IMR-90 (cell line): ENCODE data around the gene PRIMA1. TPM values are rescaled to one million over a fixed set of nuclear protein-coding genes. Genes with fewer than 3 reads are reported as not detected.

Experiments used
- ATAC-seq: fragments of 200-7000 bp; cut with Tn5 transposase; 2 replicates; pipeline ENCODE4 v1.9.1; 2020; ENCODE audit warnings: low read depth, mild to moderate bottlenecking, moderate library complexity
- BruUV-seq: library from RNA; stranded (reverse); fragments of 400-500 nt; replicated peaks from 2 replicates; lab custom pipeline; 2021; lab: Mats Ljungman, UMichigan
- CTCF ChIA-PET: fragments of 300-600 bp; formaldehyde crosslinking; extraction: SDS; loops from one replicate; lab custom pipeline; 2021; ENCODE audit warnings: antibody characterized with exemption; lab: Yijun Ruan, JAX
- POLR2A ChIA-PET: fragments of 300-600 bp; sonication (Branson Sonifier 250); formaldehyde crosslinking; loops from one replicate; lab custom pipeline; 2022; ENCODE audit warnings: antibody characterized with exemption; ENCODE audit not compliant: unreplicated experiment; lab: Charles Lee
- DNase-seq: peaks from one replicate; pipeline ENCODE4 v3.0.0; 2013
- H2AFZ ChIP-seq: replicated peaks from 2 replicates; pipeline ENCODE3; 2013; ENCODE audit warnings: low read length, mild to moderate bottlenecking; ENCODE audit not compliant: poor library complexity
- H2AK5ac ChIP-seq: 2 replicates; pipeline ENCODE4 v1.6.1; 2013; ENCODE audit warnings: low read depth, low read length, inconsistent platforms
- H2AK9ac ChIP-seq: replicated peaks from 2 replicates; pipeline ENCODE3; 2013; ENCODE audit warnings: mild to moderate bottlenecking, low read depth, low read length, moderate library complexity; ENCODE audit not compliant: poor library complexity
- H2BK120ac ChIP-seq: 2 replicates; pipeline ENCODE4 v1.6.1; 2013; ENCODE audit warnings: low read depth, low read length, inconsistent platforms
- H2BK15ac ChIP-seq: 3 replicates; pipeline ENCODE4 v1.6.1; 2013; ENCODE audit warnings: low read depth, low read length, inconsistent platforms
- H2BK20ac ChIP-seq: 2 replicates; pipeline ENCODE4 v1.6.1; 2013; ENCODE audit warnings: low read depth, mild to moderate bottlenecking, inconsistent platforms, low read length, moderate library complexity
- H2BK5ac ChIP-seq: 2 replicates; pipeline ENCODE4 v1.6.1; 2013; ENCODE audit warnings: mild to moderate bottlenecking, low read depth, low read length, inconsistent platforms; ENCODE audit not compliant: poor library complexity, severe bottlenecking
- H3K14ac ChIP-seq: replicated peaks from 2 replicates; pipeline ENCODE4 v1.6.1; 2013; ENCODE audit warnings: low read depth, low read length, inconsistent platforms
- H3K18ac ChIP-seq: 2 replicates; pipeline ENCODE4 v1.6.1; 2013; ENCODE audit warnings: low read depth, low read length, control low read depth
- H3K23ac ChIP-seq: 2 replicates; pipeline ENCODE4 v1.6.1; 2013; ENCODE audit warnings: low read depth, low read length, inconsistent platforms
- H3K27ac ChIP-seq: 2 replicates; pipeline ENCODE4 v1.5.1; 2013; ENCODE audit warnings: mild to moderate bottlenecking, control low read depth, low read length; ENCODE audit not compliant: insufficient read depth
- H3K27me3 ChIP-seq: 2 replicates; pipeline ENCODE4 v1.6.1; 2013; ENCODE audit warnings: low read length; ENCODE audit not compliant: control insufficient read depth, insufficient read depth
- H3K36me3 ChIP-seq: 2 replicates; pipeline ENCODE4 v1.6.1; 2013; ENCODE audit warnings: low read length, mixed read lengths; ENCODE audit not compliant: control insufficient read depth, insufficient read depth
- H3K4ac ChIP-seq: 2 replicates; pipeline ENCODE4 v1.6.1; 2013; ENCODE audit warnings: low read depth, low read length, inconsistent platforms
- H3K4me1 ChIP-seq: 2 replicates; pipeline ENCODE4 v1.6.1; 2013; ENCODE audit warnings: low read length, mixed read lengths; ENCODE audit not compliant: control insufficient read depth, insufficient read depth
- H3K4me2 ChIP-seq: 2 replicates; pipeline ENCODE4 v1.6.1; 2013; ENCODE audit warnings: low read depth, mild to moderate bottlenecking, control low read depth, low read length, moderate library complexity
- H3K4me3 ChIP-seq: 2 replicates; pipeline ENCODE4 v1.5.1; 2013; ENCODE audit warnings: low read depth, mild to moderate bottlenecking, control low read depth, low read length, moderate library complexity; ENCODE audit not compliant: insufficient read depth
- H3K56ac ChIP-seq: 2 replicates; pipeline ENCODE4 v1.6.1; 2013; ENCODE audit warnings: low read length, inconsistent platforms; ENCODE audit not compliant: insufficient read depth; ENCODE audit errors: extremely low read depth
- H3K79me1 ChIP-seq, 2 experiments: 2 replicates each; pipeline ENCODE4 v1.6.1; 2013; ENCODE audit warnings: low read length in 2 of 2, inconsistent platforms in 1 of 2, low read depth in 1 of 2
- H3K9ac ChIP-seq: 2 replicates; pipeline ENCODE4 v1.6.1; 2013; ENCODE audit warnings: low read depth, low read length, control low read depth
- H3K9me1 ChIP-seq: 2 replicates; pipeline ENCODE4 v1.6.1; 2013; ENCODE audit warnings: low read length, inconsistent platforms; ENCODE audit not compliant: insufficient read depth
- H3K9me3 ChIP-seq: 2 replicates; pipeline ENCODE4 v1.6.1; 2013; ENCODE audit warnings: low read length; ENCODE audit not compliant: control insufficient read depth, insufficient read depth
- H4K20me1 ChIP-seq: 2 replicates; pipeline ENCODE4 v1.6.1; 2013; ENCODE audit warnings: low read length, inconsistent platforms; ENCODE audit not compliant: insufficient read depth
- H4K5ac ChIP-seq: 2 replicates; pipeline ENCODE4 v1.6.1; 2013; ENCODE audit warnings: mild to moderate bottlenecking, low read depth, low read length, control low read depth
- H4K8ac ChIP-seq, 2 experiments: 2 replicates each; pipeline ENCODE4 v1.6.1; 2013; ENCODE audit warnings: low read depth in 2 of 2, low read length in 2 of 2, control low read depth in 1 of 2, inconsistent platforms in 1 of 2
- H4K91ac ChIP-seq: 2 replicates; pipeline ENCODE4 v1.6.1; 2013; ENCODE audit warnings: low read depth, low read length, inconsistent platforms; ENCODE audit not compliant: insufficient read depth
- BHLHE40 ChIP-seq: fragments of 150-350 bp; IDR thresholded peaks from 2 replicates; pipeline ENCODE4 v1.6.1; 2016; ENCODE audit warnings: mild to moderate bottlenecking, low read depth, low read length
- CEBPB ChIP-seq: IDR thresholded peaks from 2 replicates; pipeline ENCODE4 v1.6.1; 2012; ENCODE audit warnings: low read depth, low read length, improper control_type of control experiment
- CHD1 ChIP-seq: IDR thresholded peaks from 2 replicates; pipeline ENCODE4 v1.6.1; 2012; ENCODE audit warnings: low read depth, low read length, improper control_type of control experiment
- CTCF ChIP-seq: conservative IDR thresholded peaks from 2 replicates; pipeline ENCODE4 v1.5.1; 2012; ENCODE audit warnings: mild to moderate bottlenecking, low read depth, low read length, improper control_type of control experiment
- ELK1 ChIP-seq: fragments of 150-350 bp; IDR thresholded peaks from 2 replicates; pipeline ENCODE4 v1.6.1; 2016; ENCODE audit warnings: low read depth, mild to moderate bottlenecking, low read length, moderate library complexity, borderline replicate concordance
- FOS ChIP-seq: fragments of 150-350 bp; IDR thresholded peaks from 2 replicates; pipeline ENCODE4 v1.6.1; 2016; ENCODE audit warnings: low read depth, low read length
- MAFK ChIP-seq: IDR thresholded peaks from 2 replicates; pipeline ENCODE4 v1.6.1; 2012; ENCODE audit warnings: low read depth, low read length, improper control_type of control experiment
- MAZ ChIP-seq: IDR thresholded peaks from 2 replicates; pipeline ENCODE4 v1.6.1; 2012; ENCODE audit warnings: low read depth, mild to moderate bottlenecking, low read length, improper control_type of control experiment, moderate library complexity, borderline replicate concordance
- MXI1 ChIP-seq: IDR thresholded peaks from 2 replicates; pipeline ENCODE4 v1.6.1; 2012; ENCODE audit warnings: low read depth, mild to moderate bottlenecking, low read length, moderate library complexity, borderline replicate concordance
- NFE2L2 ChIP-seq: fragments of 150-350 bp; IDR thresholded peaks from 2 replicates; pipeline ENCODE4 v1.6.1; 2016; ENCODE audit warnings: low read depth, mild to moderate bottlenecking, low read length
- POLR2A ChIP-seq: IDR thresholded peaks from 2 replicates; pipeline ENCODE4 v1.6.1; 2012; ENCODE audit warnings: mild to moderate bottlenecking, low read depth, low read length
- RAD21 ChIP-seq: IDR thresholded peaks from 2 replicates; pipeline ENCODE4 v1.6.1; 2012; ENCODE audit warnings: low read length, improper control_type of control experiment
- RCOR1 ChIP-seq: IDR thresholded peaks from 2 replicates; pipeline ENCODE4 v1.6.1; 2012; ENCODE audit warnings: mild to moderate bottlenecking, low read length, improper control_type of control experiment; ENCODE audit not compliant: insufficient replicate concordance
- RFX5 ChIP-seq: IDR thresholded peaks from 2 replicates; pipeline ENCODE4 v1.8.0; 2012; ENCODE audit warnings: low read depth, mild to moderate bottlenecking, low read length, moderate library complexity
- SMC3 ChIP-seq: fragments of 150-350 bp; IDR thresholded peaks from 2 replicates; pipeline ENCODE4 v1.6.1; 2016; ENCODE audit warnings: low read depth, mild to moderate bottlenecking, antibody characterized with exemption, low read length, moderate library complexity
- USF2 ChIP-seq: fragments of 150-350 bp; IDR thresholded peaks from 2 replicates; pipeline ENCODE4 v1.6.1; 2017; ENCODE audit warnings: mild to moderate bottlenecking, antibody characterized with exemption, low read length, low read depth
- WGBS, 2 experiments: methylation state at CpG; one replicate each; pipeline versions ENCODE4 v1.1.5 to v1.1.7; 2013; ENCODE audit warnings: missing lambda C conversion rate in 2 of 2; ENCODE audit not compliant: insufficient read length in 1 of 2; ENCODE audit errors: extremely low coverage in 2 of 2; 5-methylcytosine and 5-hydroxymethylcytosine counted together
- dilution Hi-C: fragments of 300-500 bp; cut with HindIII; formaldehyde crosslinking; loops from one replicate; pipeline ENCODE4 v1.14.3; 2018; ENCODE audit warnings: low sequenced_read_pairs; ENCODE audit not compliant: unreplicated experiment
- in situ Hi-C: fragments of 300-500 bp; cut with MboI; formaldehyde crosslinking; loops from 3 replicates; pipeline ENCODE4 v1.14.3; 2019; ENCODE audit warnings: low sequenced_read_pairs, inconsistent platforms, mixed read lengths
- intact Hi-C: fragments of 100-400 bp; cut with micrococcal nuclease; formaldehyde crosslinking; loops from 2 replicates; pipeline ENCODE4 v1.10.0; 2022
- polyA plus RNA-seq, 3 experiments: library from polyadenylated mRNA; depleted of rRNA; stranded (reverse); fragments of >200 nt; gene quantifications; 2 replicates each; pipeline ENCODE4 v1.2.3, GENCODE V29; 2012; ENCODE audit warnings: low replicate concordance in 1 of 3
- total RNA-seq: library from RNA; depleted of rRNA; stranded (reverse); fragments of >200 nt; gene quantifications from 2 replicates; pipeline ENCODE4 v1.2.3, GENCODE V29; 2012

Gene PRIMA1
- total and polyA plus RNA-seq, 2 of the 4 experiments (the other 2 are of a cell fraction), result not detected

GRCh38 chr14:93674343-93674742 is 113.9 kb downstream of the PRIMA1 start:
- Histone ChIP-seq H2AK9ac (no peak overlapping the region), H2AFZ (no peak overlapping the region), H3K4me3 (no peak overlapping the region), H2BK15ac (no peak overlapping the region), H4K91ac (no peak overlapping the region), H4K8ac (no peak overlapping the region), H3K79me1 (no peaks in the 10 kb centered on the region), H2AK5ac (no peak overlapping the region), H3K4ac (no peak overlapping the region), H3K18ac (no peak overlapping the region), H2BK20ac (no peak overlapping the region), H3K56ac (no peak overlapping the region), H3K36me3 (no peaks in the 10 kb centered on the region), H3K9me1 (no peaks in the 10 kb centered on the region), H3K27me3 (no peaks in the 10 kb centered on the region), H3K9ac (no peak overlapping the region), H3K9me3 (peaks cover 2% of the 10 kb centered on the region; the same call in 1 of the 2 replicates), H3K14ac (no peak overlapping the region), H3K23ac (no peak overlapping the region), H3K4me1 (no peaks in the 10 kb centered on the region), H4K5ac (no peak overlapping the region), H2BK120ac (no peak overlapping the region), H3K27ac (no peak overlapping the region), H4K20me1 (no peaks in the 10 kb centered on the region), H2BK5ac (no peak overlapping the region), H3K4me2 (no peak overlapping the region)
- no TSS peak for BruUV-seq
- intact Hi-C loops, result no loop called here
- TF ChIP-seq BHLHE40 (no peak), ELK1 (no peak), RAD21 (no peak), MAFK (no peak), SMC3 (no peak), MAZ (no peak), CEBPB (no peak), POLR2A (no peak), CHD1 (no peak), NFE2L2 (no peak), CTCF (no peak), RCOR1 (no peak), RFX5 (no peak), MXI1 (no peak), USF2 (no peak), FOS (no peak)
- ChIA-PET CTCF (no interaction called here), POLR2A (no interaction called here)
- in situ Hi-C loops, result no loop called here
- ATAC-seq (no peak), DNase-seq (no peak)
- no CpG with 5 or more reads among the region's 1 CpG for WGBS, 2 experiments
- dilution Hi-C loops, result no loop called here
